HepG2 (cell line): Measurements from ENCODE around the gene CABP4. TPM values are rescaled to one million over a fixed set of nuclear protein-coding genes. Genes with fewer than 3 reads are reported as not detected.

Experiments used
- GZF1 ChIP-seq: sonication (generic); formaldehyde crosslinking; IDR thresholded peaks from 2 replicates; pipeline ENCODE4 v1.5.1; 2020; ENCODE audit warnings: mild to moderate bottlenecking, missing genetic modification reagents
- HOXA3 ChIP-seq: sonication (generic); formaldehyde crosslinking; IDR thresholded peaks from 2 replicates; pipeline ENCODE4 v1.5.0; 2020; ENCODE audit warnings: missing genetic modification reagents
- PRDM10 ChIP-seq: sonication (generic); formaldehyde crosslinking; IDR thresholded peaks from 2 replicates; pipeline ENCODE4 v1.4.0; 2020; ENCODE audit warnings: low read depth, missing genetic modification reagents
- PTBP1 ChIP-seq: fragments of 200-400 bp; formaldehyde crosslinking; IDR thresholded peaks from 2 replicates; pipeline ENCODE4 v1.6.1; 2018; ENCODE audit warnings: low read length, low read depth; ENCODE audit not compliant: poor library complexity, severe bottlenecking
- SPEN ChIP-seq: sonication (generic); formaldehyde crosslinking; IDR thresholded peaks from 2 replicates; pipeline ENCODE4 v1.5.1; 2020; ENCODE audit warnings: low read depth, mild to moderate bottlenecking, missing genetic modification reagents
- XRCC5 ChIP-seq: fragments of 200-400 bp; formaldehyde crosslinking; optimal IDR thresholded peaks from 2 replicates; pipeline ENCODE3; 2017; ENCODE audit warnings: mild to moderate bottlenecking, low read length
- ZBTB46 ChIP-seq: sonication (generic); formaldehyde crosslinking; IDR thresholded peaks from 2 replicates; pipeline ENCODE4 v1.4.0; 2020; ENCODE audit warnings: mild to moderate bottlenecking, missing genetic modification reagents, borderline replicate concordance
- ZNF296 ChIP-seq: sonication (generic); formaldehyde crosslinking; conservative IDR thresholded peaks from 2 replicates; pipeline ENCODE4 v1.5.0; 2020; ENCODE audit warnings: mild to moderate bottlenecking, missing genetic modification reagents
- ZNF33A ChIP-seq: sonication (generic); formaldehyde crosslinking; IDR thresholded peaks from 2 replicates; pipeline ENCODE4 v1.5.1; 2020; ENCODE audit warnings: missing genetic modification reagents, mild to moderate bottlenecking, moderate library complexity, borderline replicate concordance
- ZNF44 ChIP-seq: sonication (generic); formaldehyde crosslinking; IDR thresholded peaks from 2 replicates; pipeline ENCODE4 v1.5.1; 2020; ENCODE audit warnings: mild to moderate bottlenecking, missing genetic modification reagents
- ZNF558 ChIP-seq: sonication (generic); formaldehyde crosslinking; IDR thresholded peaks from 2 replicates; pipeline ENCODE4 v1.9.0; 2022; ENCODE audit warnings: mild to moderate bottlenecking, missing genetic modification reagents, borderline replicate concordance
- ZNF609 ChIP-seq: sonication (generic); formaldehyde crosslinking; IDR thresholded peaks from 2 replicates; pipeline ENCODE4 v1.4.0; 2020; ENCODE audit warnings: mild to moderate bottlenecking, missing genetic modification reagents, borderline replicate concordance
- ZNF687 ChIP-seq: sonication (generic); formaldehyde crosslinking; IDR thresholded peaks from 2 replicates; pipeline ENCODE4 v1.5.1; 2020; ENCODE audit warnings: mild to moderate bottlenecking, missing genetic modification reagents, moderate library complexity
- polyA plus RNA-seq, 8 experiments: library from polyadenylated mRNA; depleted of rRNA in 3 of 8; stranded (reverse) in 7 of 8; unstranded in 1 of 8; fragments of >200 nt; fragmentation: Illumina TruSeq in 4 of 8; extraction: Trizol in 4 of 8; gene quantifications; 2 replicates each; pipeline versions ENCODE4 v1.2.1 to v1.2.3, GENCODE V29; 2011 to 2016; ENCODE audit warnings: low read depth in 4 of 8, missing spikeins in 1 of 8, mixed read lengths in 1 of 8; ENCODE audit not compliant: insufficient read depth in 1 of 8
- total RNA-seq, 5 experiments: library from RNA; depleted of rRNA; stranded (reverse); fragments of >200 nt; fragmentation: Illumina TruSeq; extraction: Trizol; gene quantifications; 2 replicates each; pipeline ENCODE4 v1.2.3, GENCODE V29; 2016; ENCODE audit warnings: low read depth in 1 of 5

The CABP4 gene
- total and polyA plus RNA-seq, 2 of the 13 experiments (the other 11 are each of a cell fraction or from before 2014, with no cell fraction given): not detected

- TF ChIP-seq ZNF687 (CRISPR knock-in tag): peak; percentile 85
- 0 out of 2 replicates have a peak, but pooled peaks have one; percentile 61 for TF ChIP-seq ZBTB46
- no peak for TF ChIP-seq ZNF558 (CRISPR knock-in tag)
- TF ChIP-seq XRCC5: peak; percentile 61
- no peak for TF ChIP-seq ZNF296 (CRISPR knock-in tag)
- no peak for TF ChIP-seq GZF1 (CRISPR knock-in tag)
- peak; percentile 77; the same call in 1 of the 2 replicates for TF ChIP-seq SPEN (CRISPR knock-in tag)
- TF ChIP-seq ZNF33A: no peak
- peak; percentile 62 for TF ChIP-seq ZNF609 (CRISPR knock-in tag)
- TF ChIP-seq PTBP1: peak; percentile 51
- TF ChIP-seq PRDM10 (CRISPR knock-in tag): 0 out of 2 replicates have a peak, but pooled peaks have one; percentile 20
- TF ChIP-seq HOXA3 (CRISPR knock-in tag): peak; percentile 71; the same call in 1 of the 2 replicates
- no peak for TF ChIP-seq ZNF44 (CRISPR knock-in tag)
Measured at GRCh38 chr11:67505605-67506396, 50.6 kb downstream of the CABP4 start (continued).
